Urothelium cell line (cell line): ENCODE data around the gene ETAA1.

Experiments
- DNase-seq: peaks from one replicate; pipeline ENCODE4 v3.0.0; 2011; ENCODE audit warnings: low spot score, mixed read lengths
- FAIRE-seq: peaks from 2 replicates; lab custom pipeline; 2011; peaks lifted over from hg19 to GRCh38; lab: Jason Lieb, UNC

ETAA1 gene

GRCh38 chr2:67436221-67436620 lies 39.1 kb downstream of the ETAA1 start:
- no peak for FAIRE-seq

DNA sequence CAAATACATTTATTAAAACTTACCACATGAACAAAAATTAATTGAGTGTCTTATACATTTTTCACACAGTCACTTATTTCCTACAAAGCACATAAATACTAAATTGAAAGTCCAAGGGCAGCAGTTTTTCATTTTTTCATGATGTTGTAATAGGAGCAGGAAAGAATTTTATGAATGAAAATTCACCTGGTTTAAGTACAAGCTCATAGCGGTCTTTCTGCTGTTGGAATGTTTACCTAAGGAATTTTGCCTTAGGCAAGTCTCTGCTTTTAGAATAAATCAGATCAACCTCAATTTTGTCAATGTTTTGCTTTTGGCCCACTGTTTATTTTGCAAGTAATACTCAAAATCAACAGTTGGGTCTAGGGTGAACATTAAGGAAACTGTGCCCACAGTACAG lies 40.0 kb downstream of the ETAA1 start:
- FAIRE-seq (no peak), DNase-seq (no peak)

More at GRCh38 chr2:67436221-67436620, 39.1 kb downstream of the ETAA1 start:
- no peak for DNase-seq

GRCh38 chr2:67438337-67438736 lies 41.2 kb downstream of the ETAA1 start:
- FAIRE-seq (no peak), DNase-seq (no peak)

DNA sequence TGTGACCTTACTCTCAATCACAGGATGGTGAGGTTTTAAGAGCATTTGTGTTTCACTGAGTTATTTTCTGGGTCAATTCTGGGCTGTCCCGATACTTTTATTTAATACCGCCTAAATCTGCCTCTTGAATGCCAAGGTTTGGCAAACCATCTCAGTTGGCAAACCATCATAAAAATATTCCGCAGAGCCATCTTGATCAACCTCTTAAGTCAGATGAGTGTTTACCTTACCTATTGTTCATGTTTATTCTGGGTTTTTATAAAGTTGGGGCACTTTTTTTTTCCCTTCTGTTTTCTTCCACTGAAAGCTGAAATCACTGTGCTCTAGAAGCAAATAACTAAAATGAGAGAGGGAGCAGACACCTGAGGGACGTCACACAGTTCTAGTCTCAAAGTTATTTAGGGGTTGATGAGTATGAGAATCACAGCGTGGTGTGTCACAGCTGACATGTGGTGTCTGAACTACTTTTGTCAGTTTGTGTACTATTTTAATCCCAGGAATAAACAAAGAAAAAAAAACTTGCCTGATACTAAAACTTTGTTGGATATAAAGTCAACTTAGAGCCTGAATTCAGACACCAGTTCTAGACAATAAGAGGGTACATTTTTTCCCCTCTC lies 48.6 kb downstream of the ETAA1 start:
- FAIRE-seq: no peak
- no peak for DNase-seq

DNA sequence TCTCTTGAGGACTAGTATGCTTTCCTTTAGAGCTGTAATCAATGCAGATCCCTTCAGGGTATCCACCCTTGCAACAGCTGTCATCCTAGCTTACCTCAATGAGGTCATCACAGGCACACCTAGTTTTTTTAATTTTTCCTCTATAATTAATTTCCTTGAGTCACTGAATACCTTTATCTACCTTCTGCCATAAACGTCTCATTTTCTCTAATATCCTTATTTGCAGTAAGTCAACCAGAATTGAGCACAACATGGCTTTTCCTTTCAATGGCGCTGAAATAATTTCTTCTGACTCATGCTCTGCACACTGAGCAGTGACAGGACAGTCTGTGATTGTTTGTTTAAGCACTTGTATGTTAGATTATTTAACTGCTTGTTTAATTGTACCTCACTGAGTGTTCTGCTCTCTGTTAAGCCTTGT lies 49.4 kb downstream of the ETAA1 start:
- DNase-seq (no peak), FAIRE-seq (no peak)

- DNase-seq: no peak
- FAIRE-seq: no peak
Measured at GRCh38 chr2:67448648-67449047, 51.5 kb downstream of the ETAA1 start.

- FAIRE-seq (no peak), DNase-seq (peak; percentile 32)
Measured at GRCh38 chr2:67451086-67451832, 54.1 kb downstream of the ETAA1 start.

DNA sequence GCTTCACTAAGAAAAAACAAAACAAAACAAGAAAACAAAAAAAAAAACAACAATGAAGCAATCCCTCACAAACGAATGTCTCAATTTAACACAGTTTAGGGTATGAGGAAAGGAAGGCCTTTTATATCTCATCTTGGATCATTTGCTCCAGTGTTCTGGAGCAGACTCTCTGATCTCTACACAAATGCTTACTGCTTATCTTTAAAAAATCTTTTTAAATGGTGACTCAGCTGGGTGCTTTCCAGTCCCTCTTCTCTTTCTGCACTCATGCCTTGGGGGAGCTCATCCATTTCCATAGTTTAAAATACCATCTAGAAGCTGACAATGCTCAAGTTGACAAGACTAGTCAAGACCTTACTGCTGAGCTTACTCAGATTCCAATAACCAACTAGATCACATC lies 56.2 kb downstream of the ETAA1 start:
- FAIRE-seq: no peak
- no peak for DNase-seq

DNA sequence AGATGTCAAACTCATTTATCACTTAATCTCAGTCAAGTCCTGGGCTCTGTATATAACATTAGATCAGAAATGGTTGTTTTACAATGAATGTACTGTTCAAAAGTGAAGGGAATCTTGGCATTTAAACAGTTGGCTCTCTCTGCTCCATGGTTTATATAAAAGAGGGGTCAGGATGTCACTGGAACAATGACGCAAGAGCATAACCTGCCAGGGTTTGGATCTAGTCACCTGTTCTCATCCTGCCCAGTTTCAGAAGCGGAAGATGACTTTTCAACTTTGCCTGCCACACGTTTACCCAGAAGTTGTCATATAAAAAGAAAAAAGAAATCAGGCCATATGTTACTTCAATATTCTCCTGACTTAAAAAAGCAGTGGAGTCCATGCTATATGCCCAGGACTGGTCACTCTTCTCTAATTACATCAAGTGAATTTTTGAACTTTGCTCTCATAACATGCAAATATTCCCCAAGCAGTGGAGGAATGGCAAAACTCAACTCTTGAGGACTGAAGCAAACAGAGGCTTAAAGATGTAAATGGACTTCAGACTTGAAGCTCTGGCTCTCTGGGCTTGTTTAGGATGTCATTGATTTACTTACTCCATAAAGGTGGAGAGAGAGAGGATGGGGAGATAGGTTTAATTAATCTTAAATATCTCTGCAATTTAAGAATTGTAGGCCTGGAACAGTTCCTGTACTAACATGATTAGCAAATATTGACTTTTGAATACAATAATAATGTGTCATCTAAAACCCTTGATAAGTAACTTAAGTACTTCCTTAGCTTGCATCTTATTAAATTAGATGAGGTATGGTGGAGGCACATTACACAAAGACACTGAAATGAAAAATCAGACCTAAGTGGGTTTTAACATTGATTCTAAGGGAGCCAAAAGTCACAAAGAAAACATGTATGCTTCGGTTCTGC lies 58.3 kb downstream of the ETAA1 start:
- DNase-seq (no peak), FAIRE-seq (no peak)

- FAIRE-seq (peak; percentile 13), DNase-seq (no peak)
Measured at GRCh38 chr2:67456428-67456827, 59.3 kb downstream of the ETAA1 start.

- DNase-seq: no peak
- FAIRE-seq: no peak
Measured at GRCh38 chr2:67457699-67458098, 60.6 kb downstream of the ETAA1 start.

- no peak for FAIRE-seq
- no peak for DNase-seq
Measured at GRCh38 chr2:67459761-67460160, 62.6 kb downstream of the ETAA1 start.
